Smooth muscle cell of the umbilical artery (primary cell): Measurements from ENCODE around the gene TTC9C. TPM values are rescaled to one million over a fixed set of nuclear protein-coding genes. Genes with fewer than 3 reads are reported as not detected.

ENCODE experiments used
- total RNA-seq: library from RNA; depleted of rRNA; stranded (reverse); fragments of >200 nt; gene quantifications from 2 replicates; pipeline ENCODE4 v1.2.3, GENCODE V29; 2014

The TTC9C gene
- 29.4 and 32.7 TPM in 2 replicates for total RNA-seq

DNA sequence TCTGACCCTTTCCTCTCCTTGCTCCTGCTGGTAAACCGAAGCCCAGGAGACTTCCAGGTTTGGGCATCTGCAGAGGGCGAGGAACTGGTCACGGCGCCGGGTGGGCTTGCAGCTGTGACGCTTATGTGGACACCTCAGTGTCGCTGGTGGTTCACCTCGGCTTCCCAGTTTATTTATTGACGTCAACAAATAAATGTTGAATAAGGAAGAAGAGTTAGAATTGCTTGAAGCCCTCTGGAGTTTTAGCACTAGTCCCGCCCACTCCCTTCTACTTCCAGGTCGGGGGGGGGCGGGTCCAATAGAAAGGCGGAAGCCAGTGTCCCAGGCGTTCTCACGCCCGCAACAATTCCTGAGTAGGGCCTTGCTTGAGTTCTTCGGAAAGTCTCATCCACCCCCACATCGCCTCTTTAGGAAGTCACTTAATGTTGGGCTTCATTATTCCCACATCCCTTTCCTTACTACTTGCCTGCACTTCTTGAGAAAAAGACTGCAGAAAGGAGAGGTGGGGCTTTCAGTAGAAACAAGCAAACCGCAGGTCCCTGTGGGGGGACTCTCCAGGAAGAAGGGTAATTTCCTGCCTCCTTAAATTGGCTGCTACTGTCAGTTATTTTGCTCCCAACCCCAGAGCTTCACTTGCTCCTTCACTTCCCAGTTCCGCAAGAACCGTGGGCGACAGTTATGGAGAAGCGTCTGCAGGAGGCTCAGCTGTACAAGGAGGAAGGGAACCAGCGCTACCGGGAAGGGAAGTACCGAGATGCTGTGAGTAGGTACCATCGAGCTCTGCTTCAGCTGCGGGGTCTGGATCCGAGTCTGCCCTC, at the start of gene TTC9C:
Gene TTC9C (plus strand): TSS at position 316 of the 818 bp plus-strand sequence. CDS start 363 bp downstream, at position 679.

GRCh38 chr11:62678770-62679696, 49.3 kb upstream of the TTC9C start, which contains the start of gene UBXN1:
Gene UBXN1 (minus strand): TSS chr11:62679073. CDS start chr11:62678923, 150 bp downstream.

DNA sequence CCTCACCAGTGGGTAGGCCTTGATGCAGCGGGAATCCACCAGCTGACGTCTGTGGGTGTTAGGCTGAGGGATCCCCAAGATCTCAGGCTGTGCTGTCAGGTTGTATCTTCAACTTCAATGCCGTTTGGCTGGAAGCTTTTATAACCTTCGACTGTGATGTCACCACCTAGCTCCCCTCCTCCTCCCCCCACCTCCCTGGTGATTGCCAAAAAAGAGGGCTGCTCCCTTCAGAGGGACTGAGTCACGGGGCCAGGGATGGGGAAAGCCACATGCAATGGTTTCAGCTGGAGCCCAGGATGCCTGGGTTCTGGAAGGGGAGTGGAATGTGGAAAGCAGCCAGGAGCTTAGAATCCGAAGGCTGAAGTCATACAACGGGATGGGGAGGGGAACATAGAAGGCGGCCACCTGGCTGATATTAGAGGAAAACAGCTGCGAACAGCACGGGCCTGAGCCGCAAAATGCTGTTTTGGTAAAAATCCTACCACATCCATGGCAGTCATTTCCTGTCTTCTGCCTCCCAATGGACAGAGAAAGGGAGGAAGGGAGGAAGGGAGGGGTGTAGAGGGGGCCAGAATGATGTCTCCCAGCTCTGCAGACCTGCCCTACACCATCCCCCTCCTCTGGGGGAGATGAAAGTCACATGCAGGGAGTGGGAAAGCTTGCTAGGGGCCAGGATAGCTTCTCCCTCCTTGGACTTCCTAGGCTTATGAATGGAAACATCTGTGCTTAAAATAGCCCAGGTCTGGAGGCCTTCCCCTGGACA, 38.7 kb upstream of the TTC9C start, which contains the start of gene LRRN4CL:
Gene LRRN4CL (minus strand): TSS at position 110 of the 763 bp plus-strand sequence. CDS start 1,022 bp downstream, outside the sequence.

GRCh38 chr11:62707277-62707861, 20.9 kb upstream of the TTC9C start, which contains the start of the genes BSCL2 and GNG3:
Gene BSCL2 (minus strand): TSS chr11:62707424. CDS start chr11:62707195, 229 bp downstream.
Gene GNG3 (plus strand): TSS chr11:62707676. CDS start chr11:62708296, 620 bp downstream.

DNA sequence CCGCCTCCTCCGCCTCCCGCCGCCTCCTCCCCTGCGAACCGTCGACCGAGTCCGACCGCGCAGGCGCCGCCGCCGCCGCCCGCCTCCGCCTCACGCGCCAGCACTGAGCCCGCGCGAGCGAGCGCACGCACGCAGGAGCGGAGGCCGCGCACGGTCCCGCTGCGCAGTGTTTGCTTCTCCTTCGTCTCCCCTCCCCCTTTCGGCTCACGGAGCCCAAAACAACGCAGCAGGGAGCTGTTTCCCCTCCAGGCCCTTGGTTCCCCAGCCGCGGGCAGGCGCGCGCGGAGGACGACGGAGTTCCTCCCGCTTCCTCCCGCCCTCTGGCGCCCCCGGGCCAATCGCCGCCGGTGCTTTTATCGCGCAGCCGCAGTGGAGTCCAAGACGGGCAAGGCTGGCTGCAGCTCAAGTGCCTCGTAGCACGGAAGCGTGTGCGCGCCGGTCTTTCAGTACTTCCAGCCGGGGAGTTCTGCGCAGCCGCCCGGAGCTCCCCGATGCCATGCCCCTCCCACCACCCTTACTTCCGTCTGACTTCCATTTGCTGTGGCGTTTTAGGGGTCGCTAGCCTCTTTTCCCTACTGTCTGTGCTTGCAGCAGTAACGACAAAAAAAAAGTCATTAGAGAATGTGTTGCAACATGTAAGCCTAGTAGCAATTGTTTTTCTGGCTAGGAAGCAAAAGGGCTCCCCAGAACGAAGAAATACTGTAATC, 968 bp upstream of the TTC9C start, which contains the start of gene HNRNPUL2:
Gene HNRNPUL2 (minus strand): TSS at position 293 of the 707 bp plus-strand sequence. CDS start 301 bp downstream, outside the sequence.

GRCh38 chr11:62753736-62754603, 25.7 kb downstream of the TTC9C start, which contains the start of gene ZBTB3:
Gene ZBTB3 (minus strand): TSS chr11:62754160. CDS start chr11:62753664, 496 bp downstream.

DNA sequence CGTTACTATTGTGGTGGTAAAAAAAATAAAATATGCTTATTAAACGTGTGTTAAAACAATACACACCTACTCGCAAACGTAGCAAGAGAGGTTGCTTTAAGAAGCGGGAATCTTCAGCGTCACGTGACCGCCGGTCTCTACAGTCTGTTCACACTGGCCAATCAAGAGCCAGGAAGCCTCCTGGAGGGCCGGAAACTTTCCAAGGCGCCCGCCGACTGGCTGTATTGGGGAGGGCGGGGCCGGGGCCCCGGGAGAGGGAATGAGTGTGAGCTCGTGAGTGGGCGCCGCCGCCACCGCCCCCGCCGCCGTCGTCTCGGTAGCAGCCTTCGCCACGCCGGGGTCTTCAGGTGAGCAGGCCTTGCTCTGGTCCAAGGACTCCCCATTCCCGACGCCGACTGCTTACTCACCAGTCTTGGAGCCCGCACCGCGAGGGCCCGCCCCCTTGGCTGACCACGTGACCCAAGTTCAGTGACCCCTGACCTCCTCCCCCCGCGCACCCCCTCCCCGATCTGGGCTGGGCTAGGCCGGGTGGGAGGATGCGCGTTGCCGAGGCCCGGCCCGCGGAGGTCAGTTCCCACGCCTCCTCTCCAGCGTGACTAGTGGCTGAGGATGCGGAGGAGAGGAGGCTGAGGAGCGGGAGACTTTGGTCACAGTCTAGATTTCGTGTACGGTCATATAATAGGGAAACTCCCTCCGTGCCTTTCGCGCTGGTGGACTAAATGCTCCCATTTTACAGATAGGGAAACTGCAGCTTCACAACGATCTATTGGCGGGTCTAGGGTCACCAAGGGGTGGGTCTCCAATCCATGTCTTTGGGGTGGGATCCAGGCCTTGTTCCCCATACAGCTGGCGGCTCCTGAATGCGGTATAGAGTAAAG, 43.1 kb downstream of the TTC9C start, which contains the start of gene TAF6L:
Gene TAF6L (plus strand): TSS at position 253 of the 878 bp plus-strand sequence. CDS start 4,388 bp downstream, outside the sequence.

DNA sequence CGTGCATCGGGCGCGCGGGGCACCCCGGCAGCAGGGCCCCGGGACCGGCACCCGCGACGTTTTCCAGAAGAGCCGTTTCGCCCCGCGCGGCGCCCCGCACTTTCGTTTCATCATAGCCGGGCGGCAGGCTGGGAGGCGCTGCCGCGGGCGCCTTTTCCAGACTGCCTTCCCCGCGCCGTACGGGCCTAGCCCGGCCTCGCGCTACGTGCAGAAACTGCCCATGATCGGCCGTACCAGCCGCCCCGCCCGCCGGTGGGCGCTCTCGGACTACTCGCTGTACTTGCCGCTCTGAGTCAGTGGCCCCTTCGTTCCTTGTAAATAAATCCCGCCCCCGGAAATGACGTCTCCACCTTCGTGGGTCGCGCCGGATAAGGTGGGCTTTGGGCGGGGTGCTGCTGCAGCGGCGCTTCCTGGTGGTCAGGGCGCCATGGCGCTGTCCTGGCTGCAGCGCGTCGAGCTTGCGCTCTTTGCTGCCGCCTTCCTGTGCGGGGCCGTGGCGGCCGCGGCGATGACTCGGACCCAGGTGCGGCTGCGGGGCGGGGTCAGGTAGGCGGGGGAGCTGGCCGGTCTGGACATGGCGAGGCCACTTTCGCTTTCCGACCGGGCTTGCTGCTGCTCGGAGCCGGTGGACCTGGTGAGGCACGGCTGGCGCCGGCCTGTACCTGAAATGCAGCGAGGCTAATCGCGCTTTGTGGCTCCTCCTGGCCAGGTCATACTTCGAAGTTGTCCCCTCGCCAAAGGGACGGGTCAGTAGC, 58.9 kb downstream of the TTC9C start, which contains the start of gene TMEM179B:
Gene TMEM179B (plus strand): TSS at position 398 of the 755 bp plus-strand sequence. CDS start 30 bp downstream, at position 428.

Other genes with a start within 250 kb of the TTC9C start
- 313 and 660 TPM in 2 replicates for gene AHNAK, start 181.7 kb upstream of the TTC9C start, total RNA-seq
- 1,165 and 1,500 TPM in 2 replicates for gene EEF1G, start 154.6 kb upstream of the TTC9C start, total RNA-seq
- gene TUT1, start 137.0 kb upstream of the TTC9C start, total RNA-seq = 6.5 and 10.7 TPM in 2 replicates
- gene MTA2, start 126.6 kb upstream of the TTC9C start, total RNA-seq = 92.3 and 107 TPM in 2 replicates
- 24.5 and 24.6 TPM in 2 replicates for gene EML3, start 115.7 kb upstream of the TTC9C start, total RNA-seq
- 2.5 and 3.9 TPM in 2 replicates for gene ROM1, start 115.2 kb upstream of the TTC9C start, total RNA-seq
- gene B3GAT3, start 106.5 kb upstream of the TTC9C start, total RNA-seq = 61.5 and 63.5 TPM in 2 replicates
- 505 and 539 TPM in 2 replicates for gene GANAB, start 81.9 kb upstream of the TTC9C start, total RNA-seq
- 19.6 and 27.1 TPM in 2 replicates for gene INTS5, start 75.2 kb upstream of the TTC9C start, total RNA-seq
- 17.2 and 17.9 TPM in 2 replicates for gene C11orf98, start 63.3 kb upstream of the TTC9C start, total RNA-seq
- 3.5 and 7.4 TPM in 2 replicates for gene CSKMT, start 63.2 kb upstream of the TTC9C start, total RNA-seq
- 3.8 and 6.8 TPM in 2 replicates for gene UQCC3, start 56.8 kb upstream of the TTC9C start, total RNA-seq
- 4.5 and 4.6 TPM in 2 replicates for gene LBHD1, start 56.2 kb upstream of the TTC9C start, total RNA-seq
- gene UBXN1, start 49.4 kb upstream of the TTC9C start, total RNA-seq = 77.0 and 96.5 TPM in 2 replicates
- 0.23 and 0.59 TPM in 2 replicates for gene LRRN4CL, start 39.0 kb upstream of the TTC9C start, total RNA-seq
- 41.1 and 119 TPM in 2 replicates for gene BSCL2, start 21.1 kb upstream of the TTC9C start, total RNA-seq
- not detected in 2 replicates for gene GNG3, start 20.8 kb upstream of the TTC9C start, total RNA-seq
- 14.3 and 18.0 TPM in 2 replicates for gene HNRNPUL2, start 1.0 kb upstream of the TTC9C start, total RNA-seq
- 8.2 and 11.9 TPM in 2 replicates for gene ZBTB3, start 25.7 kb downstream of the TTC9C start, total RNA-seq
- 39.2 and 59.7 TPM in 2 replicates for gene POLR2G, start 33.1 kb downstream of the TTC9C start, total RNA-seq
- 15.6 and 23.8 TPM in 2 replicates for gene TAF6L, start 42.9 kb downstream of the TTC9C start, total RNA-seq
- 28.9 and 42.5 TPM in 2 replicates for gene TMEM179B, start 58.9 kb downstream of the TTC9C start, total RNA-seq
- 16.1 and 22.6 TPM in 2 replicates for gene TMEM223, start 63.5 kb downstream of the TTC9C start, total RNA-seq
- gene NXF1, start 77.0 kb downstream of the TTC9C start, total RNA-seq = 21.1 and 49.2 TPM in 2 replicates
- 35.9 and 36.6 TPM in 2 replicates for gene STX5, start 103.6 kb downstream of the TTC9C start, total RNA-seq
- not detected in 2 replicates for gene TEX54, start 104.4 kb downstream of the TTC9C start, total RNA-seq
- gene WDR74, start 111.1 kb downstream of the TTC9C start, total RNA-seq = 36.8 and 53.0 TPM in 2 replicates
- gene SLC3A2, start 152.4 kb downstream of the TTC9C start, total RNA-seq = 121 and 217 TPM in 2 replicates
- not detected in 2 replicates for gene CHRM1, start 192.9 kb downstream of the TTC9C start, total RNA-seq